Erythroblast (primary cell): Measurements from ENCODE around the gene DOCK1.

ENCODE experiments used
- GATA1 ChIP-seq: IDR thresholded peaks from 2 replicates; pipeline ENCODE4 v1.6.1; 2011; ENCODE audit warnings: low read depth, mild to moderate bottlenecking, control low read depth, low read length, moderate library complexity
- POLR2A ChIP-seq: IDR thresholded peaks from 2 replicates; pipeline ENCODE4 v1.6.1; 2011; ENCODE audit warnings: mild to moderate bottlenecking, low read length

DNA sequence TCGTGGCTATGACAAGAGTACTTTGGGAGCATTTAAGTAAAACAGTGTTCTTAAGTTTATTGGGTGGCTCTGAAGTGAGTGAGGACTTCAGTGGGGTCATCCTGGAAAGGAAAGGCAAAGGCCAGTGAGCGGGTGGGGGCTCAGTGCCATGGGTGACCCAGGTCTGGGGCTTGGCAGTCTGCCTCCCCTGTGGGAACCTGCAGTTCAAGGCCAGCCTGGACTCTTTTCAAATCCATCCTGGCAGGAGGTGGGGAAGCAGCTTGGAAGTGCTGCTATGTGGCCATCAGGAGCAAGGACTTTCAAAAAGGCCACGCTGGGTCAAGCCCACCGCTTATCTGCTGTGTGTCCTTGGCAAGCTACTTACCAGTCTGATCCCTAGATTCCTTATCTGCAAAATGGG is 495.0 kb downstream of the DOCK1 start:
- TF ChIP-seq POLR2A (no peak), GATA1 (no peak)
